ENCODE results near the gene CCDC102A. TPM values are rescaled to one million over a fixed set of nuclear protein-coding genes. Genes with fewer than 3 reads are reported as not detected.
A peak's percentile ranks its signal among the peaks of the same experiment; 100 is the strongest.

The CCDC102A gene
- total RNA-seq, 2 donors from 2014 or later = 11.2 to 15.1 TPM

GRCh38 chr16:57540906-57541753, 4.8 kb upstream of the CCDC102A start:
- Histone ChIP-seq H3K27me3 (no peaks in the 10 kb centered on the region), H3K27ac (no peak overlapping the region), H3K4me1 (peaks cover 0 to 14% of the 10 kb centered on the region in 2 donors), H3K36me3 (no peaks in the 10 kb centered on the region), H3K4me3 (no peak overlapping the region), H3K9me3 (no peaks in the 10 kb centered on the region)
- TF ChIP-seq, protein P1, sequence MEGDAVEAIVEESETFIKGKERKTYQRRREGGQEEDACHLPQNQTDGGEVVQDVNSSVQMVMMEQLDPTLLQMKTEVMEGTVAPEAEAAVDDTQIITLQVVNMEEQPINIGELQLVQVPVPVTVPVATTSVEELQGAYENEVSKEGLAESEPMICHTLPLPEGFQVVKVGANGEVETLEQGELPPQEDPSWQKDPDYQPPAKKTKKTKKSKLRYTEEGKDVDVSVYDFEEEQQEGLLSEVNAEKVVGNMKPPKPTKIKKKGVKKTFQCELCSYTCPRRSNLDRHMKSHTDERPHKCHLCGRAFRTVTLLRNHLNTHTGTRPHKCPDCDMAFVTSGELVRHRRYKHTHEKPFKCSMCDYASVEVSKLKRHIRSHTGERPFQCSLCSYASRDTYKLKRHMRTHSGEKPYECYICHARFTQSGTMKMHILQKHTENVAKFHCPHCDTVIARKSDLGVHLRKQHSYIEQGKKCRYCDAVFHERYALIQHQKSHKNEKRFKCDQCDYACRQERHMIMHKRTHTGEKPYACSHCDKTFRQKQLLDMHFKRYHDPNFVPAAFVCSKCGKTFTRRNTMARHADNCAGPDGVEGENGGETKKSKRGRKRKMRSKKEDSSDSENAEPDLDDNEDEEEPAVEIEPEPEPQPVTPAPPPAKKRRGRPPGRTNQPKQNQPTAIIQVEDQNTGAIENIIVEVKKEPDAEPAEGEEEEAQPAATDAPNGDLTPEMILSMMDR (IDR thresholded peaks at IDR 0.05) = no peak
- DNase-seq (ENCODE audit: low spot score) = peak; percentile 44

DNA sequence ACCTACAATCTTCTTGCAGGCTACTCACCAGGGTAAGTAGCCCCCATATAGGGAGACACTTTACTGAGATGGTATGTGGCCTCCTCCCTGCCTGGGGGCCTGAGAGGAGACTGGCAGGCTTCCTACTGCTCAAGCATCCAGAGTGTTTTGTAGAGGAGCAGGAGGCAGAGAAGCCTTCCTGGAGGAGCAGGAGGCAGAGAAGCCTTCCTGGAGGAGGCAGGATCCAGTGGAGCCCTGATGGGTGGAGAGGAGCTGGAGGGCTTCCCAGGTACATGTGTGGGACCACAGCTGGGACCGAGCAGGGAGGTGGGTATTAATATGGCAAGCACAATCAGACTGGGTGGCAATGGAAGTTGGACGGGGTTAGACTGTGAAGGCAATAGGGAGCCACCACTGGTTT, 4.0 kb upstream of the CCDC102A start:
- Histone ChIP-seq H3K4me3 (no peak overlapping the region), H3K27me3 (no peaks in the 10 kb centered on the region), H3K27ac (no peak overlapping the region), H3K36me3 (no peaks in the 10 kb centered on the region), H3K4me1 (peaks cover 0 to 18% of the 10 kb centered on the region in 2 donors), H3K9me3 (no peaks in the 10 kb centered on the region)
- TF ChIP-seq, protein P1 (IDR thresholded peaks at IDR 0.05) = no peak
- DNase-seq (ENCODE audit: low spot score) = peak; percentile 40

- Histone ChIP-seq H3K4me3 (no peak overlapping the region), H3K36me3 (no peaks in the 10 kb centered on the region), H3K4me1 (peaks cover 0 to 30% of the 10 kb centered on the region in 2 donors), H3K27ac (no peak overlapping the region), H3K27me3 (no peaks in the 10 kb centered on the region), H3K9me3 (no peaks in the 10 kb centered on the region)
- peak; percentile 38 for DNase-seq (ENCODE audit: low spot score)
- TF ChIP-seq, protein P1 (IDR thresholded peaks at IDR 0.05) = no peak
These were observed 2.9 kb upstream of the CCDC102A start for GRCh38 chr16:57539072-57539796.

- peaks cover 0 to 39% of the 10 kb centered on the region in 2 donors for H3K4me1 ChIP-seq
- DNase-seq (ENCODE audit: low spot score) = no peak
- no peak overlapping the region for H3K27ac ChIP-seq
- H3K36me3 ChIP-seq = no peaks in the 10 kb centered on the region
- no peak overlapping the region for H3K4me3 ChIP-seq
- H3K9me3 ChIP-seq = no peaks in the 10 kb centered on the region
- TF ChIP-seq, protein P1 (IDR thresholded peaks at IDR 0.05) = no peak
- no peaks in the 10 kb centered on the region for H3K27me3 ChIP-seq
These were observed 1.9 kb upstream of the CCDC102A start for GRCh38 chr16:57538235-57538721.

- TF ChIP-seq, protein P1 (IDR thresholded peaks at IDR 0.05) = no peak
- no peaks in the 10 kb centered on the region for H3K9me3 ChIP-seq
- H3K27me3 ChIP-seq = no peaks in the 10 kb centered on the region
- H3K36me3 ChIP-seq = no peaks in the 10 kb centered on the region
- peaks cover 0 to 45% of the 10 kb centered on the region in 2 donors for H3K4me1 ChIP-seq
- no peak overlapping the region for H3K27ac ChIP-seq
- H3K4me3 ChIP-seq = no peak overlapping the region
- peak; percentile 60 for DNase-seq (ENCODE audit: low spot score)
These were observed 1.3 kb upstream of the CCDC102A start for GRCh38 chr16:57537581-57538234.
